Measurements from ENCODE around the gene PHLDA2. TPM values are rescaled to one million over a fixed set of nuclear protein-coding genes. Genes with fewer than 3 reads are reported as not detected.

The PHLDA2 gene
- polyA plus RNA-seq, 1 of the 3 experiments (the other 2 are of a cell fraction), result 23.6 TPM

GRCh38 chr11:2882396-2883110 lies 46.7 kb downstream of the PHLDA2 start:
- H3K4me2 ChIP-seq, result no peak overlapping the region
- POLR2A ChIA-PET, result interaction anchor here (0.7 to 4.6 kb wide), 2 partner anchors 104 to 153 kb away, joined by 3 to 25 read pairs; no protein-coding TSS in a partner anchor

GRCh38 chr11:2881981-2882375 lies 47.2 kb downstream of the PHLDA2 start:
- Histone ChIP-seq H2AFZ (ENCODE audit: low read depth) (no peak overlapping the region), H3K36me3 (replicated peaks in 1 of 2; ENCODE audit: control insufficient read depth in 1 of 2, insufficient read depth in 2 of 2, low read length in 1 of 2) (no peaks in the 10 kb centered on the region), H3K4me1 (ENCODE audit: control insufficient read depth in 1 of 2, insufficient read depth in 2 of 2, low read depth in 1 of 2, low read length in 1 of 2) (peaks cover 3 to 38% of the 10 kb centered on the region in 2 experiments; a peak in 1 of 4 replicates), H3K9ac (no peak overlapping the region), H3K9me2 (no peaks in the 10 kb centered on the region), H3K4me2 (no peak overlapping the region), H3F3A (replicated peaks; ENCODE audit: insufficient read depth) (peaks cover 3% of the 10 kb centered on the region), H3K9me3 (no peaks in the 10 kb centered on the region), H3K27ac (ENCODE audit: low read depth in 2 of 2, low read length in 1 of 2) (no peak overlapping the region), H3K79me2 (ENCODE audit: insufficient read depth) (no peaks in the 10 kb centered on the region), H3K27me3 (ENCODE audit: insufficient read depth) (no peaks in the 10 kb centered on the region), H3K4me3 (ENCODE audit: low read depth in 2 of 2, low read length in 1 of 2) (no peak overlapping the region), H4K20me1 (ENCODE audit: insufficient read depth) (no peaks in the 10 kb centered on the region)
- DNase-seq, result no peak
- TF ChIP-seq YY1 (IDR thresholded peaks at IDR 0.05; ENCODE audit: low read depth), result no peak
- no peak for TF ChIP-seq TCF12 (IDR thresholded peaks at IDR 0.05)
- no peak for TF ChIP-seq NFIC (IDR thresholded peaks at IDR 0.05; ENCODE audit: borderline replicate concordance)
- TF ChIP-seq RCOR1 (IDR thresholded peaks at IDR 0.05; ENCODE audit: low read length), result no peak
- TF ChIP-seq JUND (IDR thresholded peaks at IDR 0.05), result no peak
- no peak for TF ChIP-seq EP300 (IDR thresholded peaks at IDR 0.05; ENCODE audit: borderline replicate concordance in 1 of 2, low read depth in 1 of 2, low read length in 1 of 2)
- TF ChIP-seq SIN3A (IDR thresholded peaks at IDR 0.05; ENCODE audit: borderline replicate concordance, low read depth, low read length), result no peak
- TF ChIP-seq, protein P1, sequence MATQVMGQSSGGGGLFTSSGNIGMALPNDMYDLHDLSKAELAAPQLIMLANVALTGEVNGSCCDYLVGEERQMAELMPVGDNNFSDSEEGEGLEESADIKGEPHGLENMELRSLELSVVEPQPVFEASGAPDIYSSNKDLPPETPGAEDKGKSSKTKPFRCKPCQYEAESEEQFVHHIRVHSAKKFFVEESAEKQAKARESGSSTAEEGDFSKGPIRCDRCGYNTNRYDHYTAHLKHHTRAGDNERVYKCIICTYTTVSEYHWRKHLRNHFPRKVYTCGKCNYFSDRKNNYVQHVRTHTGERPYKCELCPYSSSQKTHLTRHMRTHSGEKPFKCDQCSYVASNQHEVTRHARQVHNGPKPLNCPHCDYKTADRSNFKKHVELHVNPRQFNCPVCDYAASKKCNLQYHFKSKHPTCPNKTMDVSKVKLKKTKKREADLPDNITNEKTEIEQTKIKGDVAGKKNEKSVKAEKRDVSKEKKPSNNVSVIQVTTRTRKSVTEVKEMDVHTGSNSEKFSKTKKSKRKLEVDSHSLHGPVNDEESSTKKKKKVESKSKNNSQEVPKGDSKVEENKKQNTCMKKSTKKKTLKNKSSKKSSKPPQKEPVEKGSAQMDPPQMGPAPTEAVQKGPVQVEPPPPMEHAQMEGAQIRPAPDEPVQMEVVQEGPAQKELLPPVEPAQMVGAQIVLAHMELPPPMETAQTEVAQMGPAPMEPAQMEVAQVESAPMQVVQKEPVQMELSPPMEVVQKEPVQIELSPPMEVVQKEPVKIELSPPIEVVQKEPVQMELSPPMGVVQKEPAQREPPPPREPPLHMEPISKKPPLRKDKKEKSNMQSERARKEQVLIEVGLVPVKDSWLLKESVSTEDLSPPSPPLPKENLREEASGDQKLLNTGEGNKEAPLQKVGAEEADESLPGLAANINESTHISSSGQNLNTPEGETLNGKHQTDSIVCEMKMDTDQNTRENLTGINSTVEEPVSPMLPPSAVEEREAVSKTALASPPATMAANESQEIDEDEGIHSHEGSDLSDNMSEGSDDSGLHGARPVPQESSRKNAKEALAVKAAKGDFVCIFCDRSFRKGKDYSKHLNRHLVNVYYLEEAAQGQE (IDR thresholded peaks at IDR 0.05; ENCODE audit: low read depth, low read length), result no peak
- TF ChIP-seq TEAD4 (IDR thresholded peaks at IDR 0.05; ENCODE audit: borderline replicate concordance, insufficient read depth), result no peak
- TF ChIP-seq GATA2 (CRISPR knock-in tag; IDR thresholded peaks at IDR 0.05), result no peak
- TF ChIP-seq ZBTB33 (IDR thresholded peaks at IDR 0.05; ENCODE audit: borderline replicate concordance, low read depth), result no peak
- no peak for TF ChIP-seq GABPA (IDR thresholded peaks at IDR 0.05; ENCODE audit: low read depth)
- no peak for TF ChIP-seq POLR2AphosphoS5 (IDR thresholded peaks at IDR 0.05; ENCODE audit: low read depth, low read length)
- ChIA-PET CTCF (interaction anchor here (1.2 to 16.8 kb wide), 2 partner anchors 9 to 345 kb away, joined by 4 to 1016 read pairs; no protein-coding TSS in a partner anchor), POLR2A (interaction anchor here (1.4 kb wide), 1 partner anchor 103 kb away, joined by 8 read pairs; no protein-coding TSS in a partner anchor)
- 57% methylated on average over 4 of the region's 12 CpGs for WGBS (ENCODE audit: low lambda C conversion rate)

More at GRCh38 chr11:2882396-2883110, 46.7 kb downstream of the PHLDA2 start:
- Histone ChIP-seq H2AFZ (ENCODE audit: low read depth) (no peak overlapping the region), H3K27me3 (ENCODE audit: insufficient read depth) (no peaks in the 10 kb centered on the region), H4K20me1 (ENCODE audit: insufficient read depth) (no peaks in the 10 kb centered on the region), H3K9me3 (no peaks in the 10 kb centered on the region), H3K4me3 (ENCODE audit: low read depth in 2 of 2, low read length in 1 of 2) (no peak overlapping the region; a peak in 1 of 4 replicates), H3K36me3 (replicated peaks in 1 of 2; ENCODE audit: control insufficient read depth in 1 of 2, insufficient read depth in 2 of 2, low read length in 1 of 2) (no peaks in the 10 kb centered on the region), H3K4me1 (ENCODE audit: control insufficient read depth in 1 of 2, insufficient read depth in 2 of 2, low read depth in 1 of 2, low read length in 1 of 2) (peaks cover 3 to 38% of the 10 kb centered on the region in 2 experiments; a peak in 1 of 4 replicates), H3K9me2 (no peaks in the 10 kb centered on the region), H3K79me2 (ENCODE audit: insufficient read depth) (no peaks in the 10 kb centered on the region), H3F3A (replicated peaks; ENCODE audit: insufficient read depth) (peaks cover 3% of the 10 kb centered on the region), H3K27ac (ENCODE audit: low read depth in 2 of 2, low read length in 1 of 2) (no peak overlapping the region), H3K9ac (no peak overlapping the region)
- CTCF ChIA-PET, result interaction anchor here (0.9 to 16.8 kb wide), 3 partner anchors 79 to 345 kb away, joined by 3 to 1016 read pairs (median 4); no protein-coding TSS in a partner anchor
- 81% methylated on average over 8 of the region's 11 CpGs for WGBS (ENCODE audit: low lambda C conversion rate)
- TF ChIP-seq ELF1 (IDR thresholded peaks at IDR 0.05), result no peak
- no peak for DNase-seq
